ENCODE data around the gene LLGL2.

DNA sequence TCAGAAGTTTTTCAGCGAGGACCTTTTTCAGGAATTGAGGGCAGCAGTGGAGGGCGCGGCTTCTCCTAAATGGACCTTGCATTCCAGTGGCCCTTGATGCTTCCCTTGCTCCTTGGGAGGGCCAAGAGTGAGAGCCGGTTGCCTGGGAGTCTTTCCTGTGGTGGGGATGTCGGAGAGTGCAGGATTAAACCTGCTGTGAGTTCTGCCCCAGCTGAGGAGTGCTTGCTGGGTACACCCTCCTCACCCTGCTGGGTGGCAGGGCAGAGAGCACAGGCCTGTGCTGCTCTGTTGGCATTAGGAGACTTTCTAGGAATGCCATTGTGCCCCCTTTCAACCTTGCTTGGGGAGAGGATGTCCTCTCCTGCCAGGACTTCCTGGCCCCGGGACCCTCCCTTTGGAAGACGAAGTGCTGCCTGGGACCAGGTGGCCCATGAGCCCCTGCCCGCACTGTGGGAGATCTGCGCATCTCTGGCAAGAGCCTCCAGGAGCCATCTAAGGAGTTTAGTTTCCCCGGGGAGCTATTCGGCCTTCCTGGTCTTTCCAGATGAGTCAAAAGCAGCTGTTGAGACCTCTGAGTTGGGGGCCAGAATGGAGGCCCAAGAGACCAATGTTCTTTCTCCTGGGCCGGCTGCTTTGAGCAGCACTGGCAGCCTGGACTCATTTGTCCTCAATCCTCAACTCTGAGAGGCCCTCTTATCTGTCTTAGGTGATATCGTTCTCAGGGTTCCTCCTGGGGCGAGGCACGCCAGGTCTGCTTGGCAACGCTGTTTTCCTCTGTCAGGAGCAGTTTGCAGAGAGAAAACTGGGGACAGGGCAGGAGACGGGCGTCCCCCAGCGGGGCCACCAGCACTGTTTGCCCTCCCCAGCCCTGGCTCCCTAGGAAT lies 5.6 kb downstream of the LLGL2 start:
- TF ChIP-seq, protein P1, sequence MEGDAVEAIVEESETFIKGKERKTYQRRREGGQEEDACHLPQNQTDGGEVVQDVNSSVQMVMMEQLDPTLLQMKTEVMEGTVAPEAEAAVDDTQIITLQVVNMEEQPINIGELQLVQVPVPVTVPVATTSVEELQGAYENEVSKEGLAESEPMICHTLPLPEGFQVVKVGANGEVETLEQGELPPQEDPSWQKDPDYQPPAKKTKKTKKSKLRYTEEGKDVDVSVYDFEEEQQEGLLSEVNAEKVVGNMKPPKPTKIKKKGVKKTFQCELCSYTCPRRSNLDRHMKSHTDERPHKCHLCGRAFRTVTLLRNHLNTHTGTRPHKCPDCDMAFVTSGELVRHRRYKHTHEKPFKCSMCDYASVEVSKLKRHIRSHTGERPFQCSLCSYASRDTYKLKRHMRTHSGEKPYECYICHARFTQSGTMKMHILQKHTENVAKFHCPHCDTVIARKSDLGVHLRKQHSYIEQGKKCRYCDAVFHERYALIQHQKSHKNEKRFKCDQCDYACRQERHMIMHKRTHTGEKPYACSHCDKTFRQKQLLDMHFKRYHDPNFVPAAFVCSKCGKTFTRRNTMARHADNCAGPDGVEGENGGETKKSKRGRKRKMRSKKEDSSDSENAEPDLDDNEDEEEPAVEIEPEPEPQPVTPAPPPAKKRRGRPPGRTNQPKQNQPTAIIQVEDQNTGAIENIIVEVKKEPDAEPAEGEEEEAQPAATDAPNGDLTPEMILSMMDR (IDR thresholded peaks at IDR 0.05 in 2 of 3, conservative IDR thresholded peaks at IDR 0.05 in 1 of 3; ENCODE audit: control insufficient read depth in 2 of 3, extremely low read depth in 1 of 3, insufficient read depth in 1 of 3, low read depth in 3 of 3, low read length in 3 of 3), result no peak
- TF ChIP-seq POLR2AphosphoS5 (IDR thresholded peaks at IDR 0.05; ENCODE audit: low read length), result no peak
- TF ChIP-seq JUND (IDR thresholded peaks at IDR 0.05; ENCODE audit: low read depth, low read length), result no peak
- TF ChIP-seq YBX1 (IDR thresholded peaks at IDR 0.05), result no peak
- no peak for TF ChIP-seq RFX5 (IDR thresholded peaks at IDR 0.05; ENCODE audit: low read depth, low read length)
- TF ChIP-seq RB1 (IDR thresholded peaks at IDR 0.05; ENCODE audit: borderline replicate concordance), result no peak
- TF ChIP-seq TBL1XR1 (IDR thresholded peaks at IDR 0.05; ENCODE audit: low read depth, low read length), result no peak
- TF ChIP-seq POLR2AphosphoS2 (IDR thresholded peaks at IDR 0.05; ENCODE audit: low read depth, low read length), result no peak
- no peak for TF ChIP-seq CHD2 (IDR thresholded peaks at IDR 0.05; ENCODE audit: borderline replicate concordance, low read depth, low read length)
- TF ChIP-seq CREB1 (IDR thresholded peaks at IDR 0.05; ENCODE audit: low read depth), result no peak
